Kidney (tissue), 14 donors: ENCODE results near the gene CHAF1B. TPM values are rescaled to one million over a fixed set of nuclear protein-coding genes. Genes with fewer than 3 reads are reported as not detected.

ENCODE experiments used
- DNase-seq, 5 donors: peaks; one replicate each; pipeline ENCODE4 v3.0.0-alpha.2; 2013 to 2020
- FAIRE-seq: peaks from 2 replicates; lab custom pipeline; 2012; peaks lifted over from hg19 to GRCh38; lab: Jason Lieb, UNC
- H3K27ac ChIP-seq, 2 donors: one replicate each; pipeline ENCODE4 v1.7.0; 2013; ENCODE audit warnings: low read depth in 2 of 2, low read length in 2 of 2, inconsistent platforms in 1 of 2
- H3K27me3 ChIP-seq: one replicate; pipeline ENCODE4 v1.7.1; 2013; ENCODE audit warnings: low read length, inconsistent platforms; ENCODE audit not compliant: control insufficient read depth, insufficient read depth
- H3K36me3 ChIP-seq, 3 donors: one replicate each; pipeline versions ENCODE4 v1.7.0 to v1.7.1; 2013; ENCODE audit warnings: low read length in 3 of 3, control low read depth in 1 of 3, inconsistent platforms in 1 of 3; ENCODE audit not compliant: insufficient read depth in 3 of 3, control insufficient read depth in 2 of 3
- H3K4me1 ChIP-seq, 3 donors: one replicate each; pipeline versions ENCODE4 v1.7.0 to v1.7.1; 2013; ENCODE audit warnings: low read length in 3 of 3, inconsistent platforms in 1 of 3, low read depth in 1 of 3; ENCODE audit not compliant: control insufficient read depth in 2 of 3, insufficient read depth in 2 of 3
- H3K4me3 ChIP-seq, 3 donors: one replicate each; pipeline versions ENCODE4 v1.7.0 to v1.8.1; 2013; ENCODE audit warnings: low read length in 3 of 3, control low read depth in 1 of 3, inconsistent platforms in 1 of 3
- H3K9ac ChIP-seq, 3 donors: one replicate each; pipeline versions ENCODE4 v1.7.0 to v1.7.1; 2013; ENCODE audit warnings: low read length in 3 of 3, control low read depth in 1 of 3, inconsistent platforms in 1 of 3
- H3K9me3 ChIP-seq, 3 donors: one replicate each; pipeline versions ENCODE4 v1.7.0 to v1.7.1; 2013; ENCODE audit warnings: low read length in 3 of 3, control low read depth in 1 of 3, inconsistent platforms in 1 of 3; ENCODE audit not compliant: control insufficient read depth in 2 of 3, insufficient read depth in 1 of 3
- CTCF ChIP-seq: IDR thresholded peaks from 3 replicates; pipeline ENCODE4 v1.5.1; 2012; ENCODE audit warnings: mild to moderate bottlenecking, moderate library complexity, borderline replicate concordance; ENCODE audit not compliant: insufficient read depth; ENCODE audit errors: extremely low read depth
- intact Hi-C: fragments of 100-400 bp; cut with DNase I; formaldehyde crosslinking; loops from one replicate; pipeline ENCODE4 v1.11.1; 2022
- polyA plus RNA-seq: library from polyadenylated mRNA; stranded (reverse); fragments of 350-450 nt; fragmentation: Illumina TruSeq; extraction: RNeasy Lipid Tissue Mini Kit (QIAGEN cat#74804); gene quantifications from one replicate; pipeline ENCODE4 v1.2.3, GENCODE V29; 2014; ENCODE audit warnings: low read depth, low replicate concordance; ENCODE audit not compliant: insufficient read depth
- total RNA-seq: library from RNA; stranded (reverse); fragmentation: NEBNext Ultra II Directional; extraction: Animal tissue kit (Norgen Biotek cat#: 25700); gene quantifications from one replicate; pipeline ENCODE4 v1.2.1, GENCODE V29; 2021
- donor health status: control.
- donor health status: control.
- donor health status: control.
- donor health status: control.
- donor health status: control.
- donor health status: DM: yes; HTN: yes; CAD: no.
- donor health status: Normal renal cell carcinoma (clear cell type).

The CHAF1B gene
- total and polyA plus RNA-seq, 2 donors from 2014 or later = 1.0 to 2.5 TPM

DNA sequence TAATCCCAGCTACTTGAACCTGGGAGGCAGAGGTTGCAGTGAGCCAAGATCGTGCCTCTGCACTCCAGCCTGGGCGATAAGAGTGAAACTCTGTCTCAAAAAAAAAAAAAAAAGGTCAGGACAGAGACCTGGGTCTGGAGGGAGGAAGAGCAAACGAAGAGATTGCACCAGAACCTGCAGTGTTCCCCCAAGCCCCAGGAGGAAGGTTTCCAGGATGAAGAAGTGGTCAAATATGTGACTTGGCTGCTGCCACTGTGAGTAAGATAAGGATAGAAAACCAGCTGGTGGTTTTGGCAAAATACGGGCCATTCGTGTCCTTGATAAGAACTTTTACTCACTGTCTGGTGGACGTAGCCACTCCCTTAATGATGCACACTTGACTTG, 52.5 kb downstream of the CHAF1B start:
- H3K27ac ChIP-seq = no peak overlapping the region
- no peak overlapping the region for H3K4me3 ChIP-seq
- H3K4me1 ChIP-seq = no peaks in the 10 kb centered on the region
- no peaks in the 10 kb centered on the region for H3K27me3 ChIP-seq
- H3K36me3 ChIP-seq = no peaks in the 10 kb centered on the region
- DNase-seq (no peak), FAIRE-seq (no peak)
- no peaks in the 10 kb centered on the region for H3K9me3 ChIP-seq
- TF ChIP-seq CTCF = no peak
- intact Hi-C loops = no loop called here
- no peak overlapping the region for H3K9ac ChIP-seq

DNA sequence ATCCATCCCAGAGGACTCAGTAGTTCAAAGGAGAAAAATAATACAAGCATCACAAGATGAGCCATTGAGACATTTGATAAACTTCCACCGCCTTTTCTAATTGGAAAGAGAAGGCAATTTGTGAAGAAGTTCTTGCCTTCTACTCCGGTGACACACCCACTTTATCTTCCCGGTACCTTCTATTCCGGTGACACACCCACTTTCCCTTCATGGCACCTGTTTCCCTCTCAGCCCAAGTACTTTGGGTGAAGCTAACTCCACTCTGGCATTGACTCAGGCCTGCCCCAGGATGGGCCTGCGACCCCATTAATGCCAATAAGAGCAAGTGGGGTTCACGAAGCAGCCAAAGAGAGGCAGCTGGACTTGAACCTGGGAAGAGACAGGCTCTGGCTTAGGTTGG, 56.5 kb downstream of the CHAF1B start:
- no peak for DNase-seq
- Histone ChIP-seq H3K9me3 (no peaks in the 10 kb centered on the region), H3K4me3 (no peak overlapping the region), H3K36me3 (no peaks in the 10 kb centered on the region), H3K27me3 (no peaks in the 10 kb centered on the region), H3K9ac (no peak overlapping the region), H3K4me1 (no peaks in the 10 kb centered on the region), H3K27ac (no peak overlapping the region)
- TF ChIP-seq CTCF = no peak
- intact Hi-C loops = no loop called here
- no peak for FAIRE-seq

GRCh38 chr21:36446301-36446700, 61.1 kb downstream of the CHAF1B start:
- Histone ChIP-seq H3K27me3 (no peaks in the 10 kb centered on the region), H3K9ac (no peak overlapping the region), H3K36me3 (no peaks in the 10 kb centered on the region), H3K4me3 (no peak overlapping the region), H3K27ac (no peak overlapping the region), H3K9me3 (no peaks in the 10 kb centered on the region), H3K4me1 (no peaks in the 10 kb centered on the region)
- no peak for TF ChIP-seq CTCF
- intact Hi-C loops = no loop called here
- DNase-seq (no peak), FAIRE-seq (no peak)

- Histone ChIP-seq H3K4me3 (no peak overlapping the region), H3K27me3 (no peaks in the 10 kb centered on the region), H3K27ac (no peak overlapping the region), H3K4me1 (peaks cover 4 to 9% (median 6%) of the 10 kb centered on the region in 3 donors), H3K9me3 (no peaks in the 10 kb centered on the region), H3K9ac (no peak overlapping the region), H3K36me3 (no peaks in the 10 kb centered on the region)
- intact Hi-C loops = no loop called here
- TF ChIP-seq CTCF = no peak
- no peak for DNase-seq
- FAIRE-seq = no peak
Observed at GRCh38 chr21:36450511-36450910, 65.3 kb downstream of the CHAF1B start.
